Stimulated activated naive CD4-positive, alpha-beta T cell (primary cell): ENCODE measurements around the gene USP16.

ENCODE experiments used
- DNase-seq, 6 experiments: peaks; one replicate each; lab custom pipeline; 2025; lab: John Stamatoyannopoulos, UW

The USP16 gene

GRCh38 chr21:29033301-29033700 is 8.8 kb downstream of the USP16 start:
- DNase-seq, result no peak

GRCh38 chr21:29033871-29034270 is 9.4 kb downstream of the USP16 start:
- DNase-seq, result no peak

GRCh38 chr21:29034678-29035077 is 10.2 kb downstream of the USP16 start:
- DNase-seq, result no peak

- DNase-seq, result no peak
Observed at GRCh38 chr21:29052224-29052623, 27.8 kb downstream of the USP16 start.

GRCh38 chr21:29053011-29053553 is 28.6 kb downstream of the USP16 start:
- DNase-seq, result no peak

- no peak for DNase-seq
Observed at GRCh38 chr21:29053656-29054055, 29.2 kb downstream of the USP16 start.

GRCh38 chr21:29055080-29055479 is 30.6 kb downstream of the USP16 start:
- no peak for DNase-seq

- DNase-seq, result no peak
Observed at GRCh38 chr21:29056005-29056404, 31.5 kb downstream of the USP16 start.

- no peak for DNase-seq
Observed at GRCh38 chr21:29056538-29057050, 32.1 kb downstream of the USP16 start.

- no peak for DNase-seq
Observed at GRCh38 chr21:29064850-29065481, 40.5 kb downstream of the USP16 start.

- DNase-seq, result no peak
Observed at GRCh38 chr21:29072873-29073221, 48.4 kb downstream of the USP16 start.

GRCh38 chr21:29073222-29074006 is 48.9 kb downstream of the USP16 start, which contains the start of gene CCT8:
Gene CCT8 (minus strand): TSS chr21:29073648. CDS start chr21:29073590, 58 bp downstream.
- DNase-seq, result peak; percentile 92 to 98 (median 97)

GRCh38 chr21:29074007-29074376 is 49.5 kb downstream of the USP16 start:
- DNase-seq, result no peak

GRCh38 chr21:29074783-29075182 is 50.3 kb downstream of the USP16 start:
- no peak for DNase-seq

GRCh38 chr21:29075706-29076466 is 51.4 kb downstream of the USP16 start:
- DNase-seq, result no peak

- peak; percentile 59 to 87 (median 80) for DNase-seq
Observed at GRCh38 chr21:29076731-29077640, 52.5 kb downstream of the USP16 start.

- peak in 3 of 6 experiments; percentile 8 to 54 (median 24) for DNase-seq
Observed at GRCh38 chr21:29077651-29078090, 53.2 kb downstream of the USP16 start.

- peak in 3 of 6 experiments; percentile 28 to 56 (median 48) for DNase-seq
Observed at GRCh38 chr21:29078869-29079767, 54.6 kb downstream of the USP16 start.

- DNase-seq, result peak in 2 of 6 experiments; percentile 21 to 28
Observed at GRCh38 chr21:29080454-29080941, 56.0 kb downstream of the USP16 start.
